Measurements from ENCODE around the gene GHITM.

GHITM gene

GRCh38 chr10:84201682-84202081 is 62.4 kb downstream of the GHITM start:
- no peak for DNase-seq

GRCh38 chr10:84202349-84202748 is 63.0 kb downstream of the GHITM start:
- no peak for DNase-seq

All from NCI-H1417 (cell line).